Keratinocyte (primary cell): ENCODE results near the gene DUSP14. TPM values are rescaled to one million over a fixed set of nuclear protein-coding genes. Genes with fewer than 3 reads are reported as not detected.
A peak's percentile ranks its signal among the peaks of the same experiment; 100 is the strongest.

Experiments used
- DNase-seq: peaks from one replicate; pipeline ENCODE4 v3.0.0-alpha.2; 2011; ENCODE audit warnings: low read depth, missing footprints, low spot score
- FAIRE-seq: peaks from 2 replicates; lab custom pipeline; 2011; peaks lifted over from hg19 to GRCh38; lab: Jason Lieb, UNC
- H2AFZ ChIP-seq: 2 replicates; pipeline ENCODE4 v1.6.0; 2012; ENCODE audit warnings: low read length, control low read depth, inconsistent platforms; ENCODE audit not compliant: control insufficient read depth
- H3K27ac ChIP-seq: 2 replicates; pipeline ENCODE4 v1.5.1; 2011; ENCODE audit warnings: low read length; ENCODE audit not compliant: control insufficient read depth, insufficient read depth
- H3K27me3 ChIP-seq: 3 replicates; pipeline ENCODE4 v1.6.0; 2011; ENCODE audit warnings: low read length; ENCODE audit not compliant: control insufficient read depth, insufficient read depth; ENCODE audit errors: extremely low read depth
- H3K36me3 ChIP-seq, 2 experiments: 2 replicates in 1 of 2; 3 replicates in 1 of 2; pipeline ENCODE4 v1.5.1; 2011; ENCODE audit warnings: low read length in 2 of 2, mild to moderate bottlenecking in 1 of 2; ENCODE audit not compliant: control insufficient read depth in 2 of 2, insufficient read depth in 2 of 2; ENCODE audit errors: extremely low read depth in 1 of 2
- H3K4me1 ChIP-seq: 3 replicates; pipeline ENCODE4 v1.5.1; 2011; ENCODE audit warnings: low read length; ENCODE audit not compliant: control insufficient read depth, insufficient read depth; ENCODE audit errors: extremely low read depth
- H3K4me2 ChIP-seq: 3 replicates; pipeline ENCODE4 v1.6.0; 2011; ENCODE audit warnings: low read depth, low read length; ENCODE audit not compliant: control insufficient read depth, insufficient read depth; ENCODE audit errors: extremely low read depth
- H3K4me3 ChIP-seq, 3 experiments: fragments of 200-600 bp in 1 of 3; sonication (generic) in 1 of 3; 2 replicates in 2 of 3; 3 replicates in 1 of 3; pipeline ENCODE4 v1.5.1; 2011 to 2016; ENCODE audit warnings: low read length in 3 of 3, mild to moderate bottlenecking in 3 of 3, control low read depth in 2 of 3, inconsistent platforms in 1 of 3, low read depth in 1 of 3, mixed read lengths in 1 of 3, mixed run types in 1 of 3, moderate library complexity in 1 of 3; ENCODE audit not compliant: control insufficient read depth in 2 of 3, insufficient read depth in 2 of 3; ENCODE audit errors: extremely low read depth in 1 of 3
- H3K79me2 ChIP-seq: 2 replicates; pipeline ENCODE4 v1.6.0; 2012; ENCODE audit warnings: low read length; ENCODE audit not compliant: control insufficient read depth, insufficient read depth
- H3K9ac ChIP-seq: 3 replicates; pipeline ENCODE4 v1.6.0; 2011; ENCODE audit warnings: low read length; ENCODE audit not compliant: control insufficient read depth, insufficient read depth; ENCODE audit errors: extremely low read depth
- H3K9me1 ChIP-seq: 3 replicates; pipeline ENCODE4 v1.6.0; 2011; ENCODE audit warnings: low read length; ENCODE audit not compliant: control insufficient read depth, insufficient read depth; ENCODE audit errors: extremely low read depth
- H3K9me3 ChIP-seq: 2 replicates; pipeline ENCODE4 v1.5.1; 2012; ENCODE audit warnings: low read depth, low read length; ENCODE audit not compliant: control insufficient read depth
- H4K20me1 ChIP-seq: 3 replicates; pipeline ENCODE4 v1.6.0; 2011; ENCODE audit warnings: low read length; ENCODE audit not compliant: control insufficient read depth, insufficient read depth; ENCODE audit errors: extremely low read depth
- EZH2 ChIP-seq: IDR thresholded peaks from one replicate; pipeline ENCODE4 v1.6.1; 2012; ENCODE audit warnings: inconsistent platforms, mild to moderate bottlenecking, low read length, moderate library complexity
- dilution Hi-C: fragments of 300-500 bp; cut with MboI; formaldehyde crosslinking; loops from one replicate; pipeline ENCODE4 v1.7.0; 2020; ENCODE audit warnings: low sequenced_read_pairs; ENCODE audit not compliant: extremely low pct_ligation_motif_present
- polyA plus RNA-seq, 5 experiments: library from polyadenylated mRNA; depleted of rRNA in 3 of 5; stranded (reverse) in 3 of 5; stranded (forward) in 1 of 5; unstranded in 1 of 5; fragments of >200 nt; gene quantifications; 1 replicate in 1 of 5; 2 replicates in 3 of 5; 3 replicates in 1 of 5; pipeline versions ENCODE4 v1.2.1 to v1.2.3, GENCODE V29; 2011 to 2012; ENCODE audit warnings: missing spikeins in 2 of 5, low read depth in 1 of 5, low replicate concordance in 1 of 5
- TF ChIP-seq, protein P1 (sequence below), 3 experiments: IDR thresholded peaks in 1 of 3; conservative IDR thresholded peaks in 1 of 3; optimal IDR thresholded peaks in 1 of 3; 2 replicates in 2 of 3; 3 replicates in 1 of 3; pipeline versions ENCODE3 to v1.5.1; 2011; ENCODE audit warnings: low read length in 3 of 3, mild to moderate bottlenecking in 3 of 3, moderate library complexity in 2 of 3, control low read depth in 1 of 3, inconsistent platforms in 1 of 3; ENCODE audit not compliant: insufficient read depth in 2 of 3; ENCODE audit errors: extremely low read depth in 1 of 3

Gene DUSP14
- polyA plus RNA-seq, 1 donor (not counting 4 experiments of a cell fraction or from before 2014, with no cell fraction given), result 169 TPM

- Histone ChIP-seq H2AFZ (no peak overlapping the region), H3K9me3 (no peaks in the 10 kb centered on the region), H3K9ac (peak overlapping the region; percentile 38), H3K27me3 (no peaks in the 10 kb centered on the region), H3K4me2 (peak overlapping the region; percentile 25), H3K4me1 (peaks cover 10% of the 10 kb centered on the region), H3K36me3 (peaks cover 29 to 47% of the 10 kb centered on the region in 2 experiments), H3K79me2 (peaks cover 93% of the 10 kb centered on the region), H3K4me3 (no peak overlapping the region), H3K9me1 (no peaks in the 10 kb centered on the region), H4K20me1 (peaks cover 30% of the 10 kb centered on the region), H3K27ac (peak overlapping the region; percentile 29)
- dilution Hi-C loops, result no loop called here
- TF ChIP-seq, protein P1, sequence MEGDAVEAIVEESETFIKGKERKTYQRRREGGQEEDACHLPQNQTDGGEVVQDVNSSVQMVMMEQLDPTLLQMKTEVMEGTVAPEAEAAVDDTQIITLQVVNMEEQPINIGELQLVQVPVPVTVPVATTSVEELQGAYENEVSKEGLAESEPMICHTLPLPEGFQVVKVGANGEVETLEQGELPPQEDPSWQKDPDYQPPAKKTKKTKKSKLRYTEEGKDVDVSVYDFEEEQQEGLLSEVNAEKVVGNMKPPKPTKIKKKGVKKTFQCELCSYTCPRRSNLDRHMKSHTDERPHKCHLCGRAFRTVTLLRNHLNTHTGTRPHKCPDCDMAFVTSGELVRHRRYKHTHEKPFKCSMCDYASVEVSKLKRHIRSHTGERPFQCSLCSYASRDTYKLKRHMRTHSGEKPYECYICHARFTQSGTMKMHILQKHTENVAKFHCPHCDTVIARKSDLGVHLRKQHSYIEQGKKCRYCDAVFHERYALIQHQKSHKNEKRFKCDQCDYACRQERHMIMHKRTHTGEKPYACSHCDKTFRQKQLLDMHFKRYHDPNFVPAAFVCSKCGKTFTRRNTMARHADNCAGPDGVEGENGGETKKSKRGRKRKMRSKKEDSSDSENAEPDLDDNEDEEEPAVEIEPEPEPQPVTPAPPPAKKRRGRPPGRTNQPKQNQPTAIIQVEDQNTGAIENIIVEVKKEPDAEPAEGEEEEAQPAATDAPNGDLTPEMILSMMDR (optimal IDR thresholded peaks at IDR 0.05 in 1 of 3, IDR thresholded peaks at IDR 0.05 in 1 of 3, conservative IDR thresholded peaks at IDR 0.05 in 1 of 3; ENCODE audit: extremely low read depth in 1 of 3, insufficient read depth in 2 of 3, low read length in 3 of 3), result peak; percentile 56 to 89 (median 75)
- no peak for TF ChIP-seq EZH2
- DNase-seq (no peak), FAIRE-seq (no peak)
Observed at GRCh38 chr17:37506678-37507077, 17.0 kb downstream of the DUSP14 start.

- Histone ChIP-seq H4K20me1 (peaks cover 30% of the 10 kb centered on the region), H3K9me1 (no peaks in the 10 kb centered on the region), H3K79me2 (peaks cover 92% of the 10 kb centered on the region), H3K4me2 (peak overlapping the region; percentile 25), H3K27me3 (no peaks in the 10 kb centered on the region), H3K27ac (peak overlapping the region; percentile 29), H3K9me3 (no peaks in the 10 kb centered on the region), H3K4me3 (no peak overlapping the region), H3K4me1 (peaks cover 10% of the 10 kb centered on the region), H3K9ac (peak overlapping the region; percentile 38), H2AFZ (no peak overlapping the region), H3K36me3 (peaks cover 31 to 50% of the 10 kb centered on the region in 2 experiments)
- TF ChIP-seq EZH2, result no peak
- TF ChIP-seq, protein P1 (optimal IDR thresholded peaks at IDR 0.05 in 1 of 3, IDR thresholded peaks at IDR 0.05 in 1 of 3, conservative IDR thresholded peaks at IDR 0.05 in 1 of 3; ENCODE audit: extremely low read depth in 1 of 3, insufficient read depth in 2 of 3, low read length in 3 of 3), result no peak
- no peak for DNase-seq
- FAIRE-seq, result no peak
- dilution Hi-C loops, result no loop called here
Observed at GRCh38 chr17:37507111-37507510, 17.4 kb downstream of the DUSP14 start.
